GM19025 (cell line): ENCODE data around the gene RUFY2.

Source experiments
- ATAC-seq: cut with Tn5 transposase; IDR thresholded peaks from one replicate; pipeline ENCODE4 v1.9.1; 2021; ENCODE audit warnings: mild to moderate bottlenecking, low read depth, moderate library complexity; ENCODE audit not compliant: unreplicated experiment

Gene RUFY2

DNA sequence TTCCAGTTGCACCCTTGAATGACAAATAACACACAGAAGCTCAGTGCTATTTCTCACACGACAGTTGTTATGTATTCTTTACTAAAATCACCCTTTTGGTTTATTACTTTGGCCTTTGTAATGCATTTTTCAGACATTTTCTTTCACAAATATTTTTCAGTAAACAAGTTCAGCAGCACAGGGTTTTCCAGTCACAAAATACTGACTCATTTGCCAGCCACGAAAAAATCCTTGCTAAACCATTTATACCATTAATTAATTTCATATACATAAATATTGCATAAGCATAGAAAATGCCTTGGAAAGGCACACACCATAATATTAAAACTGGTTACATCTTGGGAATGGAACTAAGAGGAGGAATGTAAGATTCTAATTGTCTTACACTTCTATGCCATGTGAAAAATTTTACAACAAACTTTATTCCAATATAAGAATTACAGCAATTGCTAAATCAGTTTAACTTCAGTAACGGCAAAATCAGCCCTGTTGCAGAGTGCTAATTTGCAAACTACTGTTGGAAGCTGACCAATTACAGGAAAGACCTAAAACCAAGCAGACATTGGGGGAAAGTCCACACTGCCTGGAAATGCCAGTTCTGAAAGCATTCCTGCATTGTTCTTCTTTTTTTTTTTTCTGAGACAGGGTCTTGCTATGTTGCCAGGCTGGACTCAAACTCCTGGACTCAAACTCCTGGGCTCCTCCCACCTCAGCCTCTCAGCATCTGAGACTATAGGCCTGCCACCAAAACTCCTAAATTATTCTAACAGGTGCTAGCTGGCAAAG, 42.8 kb downstream of the RUFY2 start:
- no peak for ATAC-seq

DNA sequence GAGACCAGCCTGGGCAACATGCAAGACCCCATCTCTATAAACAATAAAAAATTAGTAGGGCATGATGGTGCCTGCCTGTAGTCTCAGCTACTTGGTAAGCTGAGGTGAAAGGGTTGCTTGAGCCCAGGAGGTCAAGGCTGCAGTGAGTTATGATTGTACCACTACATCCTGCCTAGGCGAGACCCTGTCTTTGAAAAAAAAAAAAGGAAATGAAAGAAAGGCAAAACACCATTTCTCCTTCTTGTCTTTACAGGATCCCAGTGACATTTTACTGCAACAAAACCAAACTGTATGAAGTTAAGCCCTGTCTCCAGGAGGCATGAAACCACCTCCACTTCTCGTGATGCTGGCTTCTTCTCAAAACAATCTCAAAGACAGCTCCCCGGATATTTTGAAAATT, 44.5 kb downstream of the RUFY2 start:
- ATAC-seq = no peak

DNA sequence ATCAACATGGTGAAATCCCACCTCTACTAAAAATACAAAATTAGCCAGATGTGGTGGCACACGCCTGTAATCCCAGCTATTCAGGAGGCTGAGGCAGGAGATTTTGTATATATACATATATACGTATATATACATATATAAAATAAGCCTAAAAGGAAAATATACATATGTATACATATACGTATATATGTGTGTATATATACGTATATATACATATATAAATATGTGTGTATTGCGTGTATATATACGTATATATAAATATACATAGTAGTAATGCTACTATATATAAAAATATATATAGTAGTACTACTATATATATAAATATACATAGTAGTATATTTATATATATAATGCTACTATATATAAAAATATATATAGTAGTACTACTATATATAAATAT, 47.9 kb downstream of the RUFY2 start:
- ATAC-seq = no peak

DNA sequence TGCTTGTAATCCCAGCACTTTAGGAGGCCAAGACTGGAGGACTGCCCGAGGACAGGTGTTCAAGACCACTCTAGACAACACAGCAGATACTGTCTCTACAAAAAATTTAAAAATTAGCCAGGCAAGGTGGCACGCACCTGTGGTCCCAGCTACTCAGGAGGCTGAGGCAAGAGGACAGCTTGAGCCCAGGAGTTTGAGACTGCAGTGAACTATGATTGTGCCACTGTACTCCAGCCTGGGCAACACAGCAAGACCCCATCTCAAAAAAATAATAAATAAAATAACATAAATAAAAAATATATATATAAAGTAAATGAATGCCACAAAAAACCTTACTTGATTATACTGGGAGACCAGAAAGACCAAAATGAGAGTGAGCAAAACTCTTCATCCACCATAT, 53.5 kb downstream of the RUFY2 start:
- no peak for ATAC-seq

DNA sequence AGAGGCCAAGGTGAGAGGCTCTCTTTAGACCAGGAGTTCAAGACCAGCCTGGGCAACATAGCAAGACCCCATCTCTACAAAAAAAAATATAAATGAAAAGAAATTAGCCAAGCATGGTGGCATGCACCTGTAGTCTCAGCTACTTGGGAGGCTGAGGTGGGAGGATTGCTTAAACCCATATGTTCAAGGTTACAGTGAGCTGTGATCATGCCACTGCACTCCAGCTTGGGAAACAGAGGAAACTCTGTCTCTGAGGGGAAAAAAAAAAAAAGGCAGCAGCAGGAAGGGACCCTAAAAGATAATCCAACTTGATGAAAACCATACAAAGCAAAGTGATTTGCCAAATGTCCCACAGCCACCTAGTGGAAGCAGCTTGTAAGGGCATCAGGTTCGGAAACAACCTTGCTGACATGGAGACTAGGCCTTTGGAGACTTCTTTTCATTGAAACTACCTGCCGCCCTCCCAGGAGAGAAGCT, 58.8 kb downstream of the RUFY2 start:
- ATAC-seq = no peak

DNA sequence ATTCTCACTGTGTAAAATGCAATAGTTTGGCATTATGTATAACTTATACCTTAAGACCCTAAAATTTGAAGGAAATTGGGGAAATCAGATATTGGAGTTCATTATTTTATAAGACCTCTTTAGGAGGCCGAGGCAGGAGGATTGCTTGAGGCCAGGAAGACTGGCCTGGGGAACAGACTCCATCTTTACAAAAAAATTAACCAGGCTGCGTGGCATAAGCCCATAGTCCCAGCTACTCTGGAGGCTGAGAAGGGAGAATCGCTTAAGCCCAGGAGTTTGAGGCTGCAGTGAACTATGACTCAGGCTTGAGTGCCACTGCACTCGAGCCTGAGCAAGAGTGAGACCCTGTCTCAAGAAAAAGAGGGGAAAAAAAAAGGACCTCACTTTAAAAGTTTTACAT, 60.3 kb downstream of the RUFY2 start:
- ATAC-seq = no peak

DNA sequence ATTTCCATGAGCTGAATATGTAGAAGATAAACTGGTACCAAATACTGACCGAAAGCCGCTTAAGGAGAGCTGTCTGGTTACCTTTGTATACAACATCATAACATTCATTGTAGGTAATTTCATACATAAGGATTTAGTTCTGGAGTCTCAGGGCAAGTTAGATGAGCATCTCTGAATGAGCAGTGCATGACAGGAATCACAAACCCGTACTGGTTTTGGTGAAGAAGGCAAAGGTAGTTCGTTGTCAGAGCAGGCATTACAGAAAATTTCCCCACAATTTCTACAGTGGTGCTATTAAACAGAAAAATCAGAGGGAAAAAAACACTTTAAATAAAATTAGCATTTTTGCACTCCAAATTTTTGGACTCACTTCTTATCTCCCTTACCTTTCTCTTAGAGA, 61.5 kb downstream of the RUFY2 start:
- ATAC-seq = no peak

DNA sequence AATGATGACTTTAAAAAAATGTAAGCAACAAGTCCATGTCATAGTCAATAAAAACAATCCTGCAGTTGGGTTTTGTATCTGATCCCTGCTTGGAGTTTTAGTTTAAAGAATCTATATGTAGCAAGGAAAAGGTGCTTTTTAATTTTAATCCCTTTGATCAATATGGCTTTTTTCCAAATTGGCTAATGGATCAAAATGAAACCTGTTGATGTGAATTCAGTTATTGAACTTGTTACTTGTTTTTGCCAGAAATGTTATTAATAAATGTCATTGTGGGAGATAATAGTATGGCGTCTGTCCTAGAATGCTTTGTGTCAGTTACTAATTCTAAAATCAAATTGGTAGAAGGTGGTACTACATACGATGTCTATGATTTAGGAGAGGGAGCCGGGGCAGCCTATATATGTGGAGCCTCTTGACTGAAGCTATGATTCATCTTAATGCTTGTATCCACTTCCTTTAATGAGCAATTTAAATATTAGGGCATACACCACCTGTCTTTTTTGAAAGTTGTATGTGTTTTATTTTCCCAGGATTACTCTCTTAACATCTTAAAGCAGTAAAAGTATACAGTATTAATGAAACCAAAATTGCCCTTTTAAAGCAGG, 64.1 kb downstream of the RUFY2 start:
- no peak for ATAC-seq

DNA sequence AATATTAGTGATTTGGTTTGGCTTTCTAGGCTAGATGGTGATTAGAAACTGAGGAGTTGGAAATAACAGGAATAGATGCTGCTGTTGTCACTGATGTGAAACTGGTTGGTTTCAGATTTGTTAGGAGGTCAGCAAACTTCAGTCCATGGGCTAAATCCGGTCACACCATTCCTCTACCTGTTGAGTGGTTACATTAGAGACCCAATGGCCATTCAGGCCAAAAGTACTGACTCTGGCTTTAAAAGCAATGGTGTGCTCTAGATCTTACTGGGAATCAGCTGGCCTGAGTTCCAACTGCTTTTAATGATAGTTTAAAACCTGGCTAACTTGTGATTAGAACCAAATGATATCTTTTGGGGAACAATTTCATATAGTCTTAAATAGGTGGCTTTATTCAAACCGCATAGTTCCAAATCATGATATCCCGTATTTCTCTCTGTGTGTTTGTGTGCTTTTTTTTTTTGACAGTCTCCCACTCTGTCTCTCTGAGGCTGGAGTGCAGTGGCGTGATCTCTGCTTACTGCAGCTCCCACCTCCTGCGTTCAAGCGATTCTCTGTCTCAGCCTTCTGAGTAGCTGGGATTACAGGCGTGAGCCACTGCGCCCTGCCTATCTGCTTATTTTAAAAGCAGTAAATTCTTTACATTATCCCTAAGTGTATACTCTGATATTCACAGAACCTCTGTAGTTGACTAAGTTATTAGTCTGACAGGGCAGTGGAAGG, 66.6 kb downstream of the RUFY2 start:
- ATAC-seq = no peak

DNA sequence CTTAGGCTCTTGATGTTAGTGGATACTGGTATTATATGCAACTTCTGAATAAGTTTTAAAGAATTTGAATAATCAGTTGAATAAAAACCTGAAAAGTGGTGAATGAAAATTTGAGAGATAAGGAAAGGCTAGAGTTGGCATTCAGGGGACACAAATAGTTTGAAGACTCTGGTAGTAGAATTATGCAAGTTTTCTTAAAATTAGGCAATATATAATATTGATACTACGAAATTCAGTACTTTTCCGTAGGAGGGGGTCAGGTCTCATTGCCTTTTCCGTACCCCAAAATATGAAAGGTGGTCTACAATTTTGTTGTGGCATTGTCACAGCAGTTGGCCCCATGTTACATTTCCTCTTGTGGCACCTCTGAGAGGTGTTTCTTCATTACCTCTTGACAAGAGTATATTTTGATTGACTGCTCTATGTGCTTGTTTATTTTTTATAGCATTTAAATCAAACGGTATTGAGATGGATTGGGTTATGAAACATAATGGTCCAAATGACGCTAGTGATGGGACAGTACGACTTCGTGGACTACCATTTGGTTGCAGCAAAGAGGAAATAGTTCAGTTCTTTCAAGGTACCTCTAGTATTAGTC, 70.2 kb downstream of the RUFY2 start:
- no peak for ATAC-seq

DNA sequence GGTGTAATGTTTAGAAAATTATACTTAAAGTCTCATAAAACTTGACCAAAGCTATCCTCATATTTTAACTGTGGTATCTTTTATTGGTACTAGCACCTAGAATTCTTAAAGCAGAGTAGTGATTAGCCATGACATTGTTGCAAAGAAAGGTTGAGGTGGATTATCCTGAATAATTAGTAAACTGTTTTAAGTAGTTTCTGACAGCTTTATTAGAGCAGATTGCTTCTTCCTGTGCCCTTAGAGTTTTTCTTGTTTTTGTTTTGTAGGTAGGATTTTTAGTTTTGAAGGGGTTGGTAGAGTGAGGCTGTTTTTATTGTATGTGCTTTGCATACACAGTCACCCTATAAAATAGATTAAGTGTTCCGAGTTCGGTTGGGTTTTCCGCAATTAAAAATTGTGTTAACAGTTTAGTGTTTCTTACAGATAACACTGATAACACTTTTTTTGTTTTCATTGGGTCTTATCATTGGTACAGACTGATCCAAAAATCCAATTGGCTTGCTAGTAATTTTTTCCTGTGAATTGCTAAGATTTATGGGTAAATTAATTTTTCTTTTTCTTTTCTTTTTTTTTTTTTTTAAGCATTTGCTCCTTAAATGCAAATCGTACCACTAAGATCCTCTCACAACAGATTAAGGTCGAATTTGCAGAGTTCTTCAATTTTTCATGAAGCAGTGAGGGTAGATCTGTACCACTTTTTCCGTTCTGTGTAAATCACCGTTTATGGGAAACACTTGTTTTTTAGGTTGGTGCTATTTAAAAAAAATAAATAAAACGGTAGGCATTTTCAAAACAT, 72.2 kb downstream of the RUFY2 start:
- no peak for ATAC-seq

DNA sequence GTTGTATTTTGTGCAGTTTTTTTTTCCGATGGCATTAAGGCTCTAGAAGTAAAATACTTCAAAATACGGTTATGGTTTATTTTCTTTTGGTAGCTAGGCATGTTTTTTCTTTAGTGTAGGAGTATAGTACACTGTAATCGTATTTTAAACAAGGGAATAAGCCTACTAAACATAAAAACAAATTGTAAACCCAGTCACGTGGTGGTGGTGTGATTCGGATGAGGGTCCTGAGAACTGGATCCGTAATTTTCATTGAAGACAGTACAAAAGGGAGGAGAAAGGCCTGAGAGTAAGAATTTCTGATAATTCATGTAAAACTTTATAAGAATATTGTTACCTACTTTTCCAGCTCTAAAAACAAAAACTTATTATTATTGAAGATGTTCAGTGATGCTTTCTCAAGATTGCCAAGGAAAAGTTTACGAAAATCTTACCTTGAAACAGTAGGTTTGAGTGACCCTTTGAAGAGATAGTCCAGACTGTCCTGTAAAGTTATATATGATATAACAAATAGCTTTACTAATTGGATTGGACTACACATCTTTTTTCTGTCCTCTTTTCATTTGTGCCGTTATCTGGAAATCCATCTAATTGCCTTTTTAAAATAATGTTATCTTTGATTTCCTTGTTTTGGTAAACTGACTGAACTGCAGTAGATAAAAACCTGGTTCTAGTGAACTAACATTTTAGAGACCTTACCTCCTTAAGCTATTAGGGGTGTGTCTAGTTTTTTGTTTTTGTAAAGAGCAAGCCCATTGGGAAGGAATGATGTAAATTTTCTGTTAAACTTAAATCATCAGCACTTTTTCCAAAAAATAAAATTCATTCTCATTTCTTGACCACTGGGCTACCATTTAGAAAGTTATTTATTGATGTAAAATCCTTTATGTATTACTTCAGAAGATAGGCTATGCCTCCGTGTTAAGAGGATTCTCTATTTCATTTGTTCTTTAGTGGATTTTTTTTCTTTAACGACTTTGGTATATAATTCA, 73.3 kb downstream of the RUFY2 start:
- no peak for ATAC-seq

DNA sequence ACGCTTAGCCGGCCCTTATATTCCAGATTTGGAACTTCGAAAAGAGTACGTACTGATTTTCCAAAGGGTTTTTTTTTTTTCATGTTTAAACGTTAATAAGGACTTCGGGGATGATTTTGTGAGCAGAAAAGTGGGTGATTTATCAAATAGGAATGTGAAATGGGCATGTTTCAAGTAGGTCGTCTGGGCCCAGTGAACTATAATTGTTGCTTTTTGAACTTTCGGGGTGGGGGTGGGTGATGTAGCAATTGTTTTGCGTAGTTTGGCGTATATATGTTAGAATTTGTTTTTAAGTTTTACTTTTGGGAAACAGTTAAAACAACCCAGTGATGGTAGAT, 74.0 kb downstream of the RUFY2 start:
- no peak for ATAC-seq

DNA sequence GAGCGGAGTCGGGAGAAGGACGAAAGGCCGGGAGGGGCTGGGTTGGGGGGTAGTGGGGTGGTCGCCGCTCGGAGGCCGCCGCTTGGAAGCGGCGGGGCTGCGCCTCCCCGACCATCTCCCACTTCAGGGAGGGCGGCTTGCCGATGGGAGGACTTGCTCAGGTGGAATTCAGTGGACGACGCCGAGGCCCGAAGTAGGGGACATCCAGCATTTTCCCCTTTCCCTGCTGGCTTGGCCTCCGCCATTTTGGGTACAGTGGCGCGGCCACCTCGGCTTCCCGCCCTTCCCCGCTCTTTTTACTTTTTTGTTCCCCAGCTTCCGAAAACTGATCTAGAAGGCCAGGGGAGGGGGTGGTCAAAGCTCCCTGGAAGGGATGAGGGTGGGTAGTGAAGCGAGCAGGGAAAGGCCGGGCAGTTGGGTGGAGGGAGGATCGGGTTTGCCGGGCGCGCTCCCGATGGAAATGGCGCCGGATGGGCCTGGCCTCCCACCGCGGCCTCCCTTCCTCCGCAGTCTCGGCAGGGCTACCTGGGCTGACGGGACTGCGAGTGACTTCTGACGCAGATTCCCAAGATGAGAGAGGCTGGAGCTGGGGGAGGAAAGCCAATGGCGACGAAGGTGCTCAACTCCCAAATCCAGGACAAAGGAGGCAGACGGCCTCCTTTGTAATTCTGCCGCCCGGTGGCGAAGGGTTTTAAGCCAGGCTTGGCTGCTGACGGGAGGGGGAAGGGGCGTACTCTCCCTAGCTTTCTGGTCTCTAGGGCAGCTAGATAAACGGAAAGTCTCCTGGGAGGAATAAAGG, 74.6 kb downstream of the RUFY2 start, which contains the start of gene PBLD:
PBLD (minus strand) TSS at position 670 of the 799 bp plus-strand sequence. CDS start 26,084 bp downstream, outside the sequence.
- ATAC-seq = peak; percentile 12

DNA sequence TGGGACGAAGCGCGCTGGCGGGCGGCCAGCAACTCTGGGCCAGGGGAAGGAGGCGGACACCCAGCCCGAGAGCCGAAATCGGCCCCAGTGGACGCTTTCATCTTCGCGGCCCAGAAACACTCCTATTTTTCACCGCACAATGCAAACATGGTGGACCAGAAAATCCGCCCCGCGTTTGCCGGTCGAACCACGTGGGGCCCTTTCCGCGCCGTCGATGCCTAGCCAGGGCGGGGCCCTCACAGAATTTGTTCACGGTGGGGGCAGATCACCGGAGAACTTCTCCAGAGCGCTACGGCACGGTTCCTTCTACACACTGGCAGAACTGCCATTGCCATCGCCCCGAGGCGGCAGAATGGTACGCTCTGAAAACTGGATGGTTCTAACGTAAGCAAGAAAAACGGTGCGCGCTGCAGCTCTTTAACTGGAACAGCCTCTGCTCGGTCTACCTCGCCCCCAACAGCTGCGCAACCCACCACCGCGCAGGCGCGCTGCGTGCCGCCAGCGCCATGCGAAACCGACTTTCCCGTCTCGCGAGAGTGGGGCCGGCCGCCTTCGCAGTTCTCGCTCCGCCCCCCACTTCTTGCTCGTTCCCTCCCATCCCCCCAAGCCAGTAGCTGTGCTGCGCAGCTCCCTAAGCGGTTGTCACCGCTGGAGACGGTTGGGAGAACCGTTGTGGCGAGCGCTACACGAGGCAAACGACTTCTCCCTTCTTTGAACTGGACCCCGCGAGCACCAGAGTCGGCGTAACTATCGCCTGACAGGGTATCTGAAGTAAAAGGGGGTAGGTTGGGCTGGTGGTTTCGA, 75.4 kb downstream of the RUFY2 start, which contains the start of gene HNRNPH3:
HNRNPH3 (plus strand) TSS at position 610 of the 804 bp plus-strand sequence. CDS start 5,158 bp downstream, outside the sequence.
- ATAC-seq = peak; percentile 75

DNA sequence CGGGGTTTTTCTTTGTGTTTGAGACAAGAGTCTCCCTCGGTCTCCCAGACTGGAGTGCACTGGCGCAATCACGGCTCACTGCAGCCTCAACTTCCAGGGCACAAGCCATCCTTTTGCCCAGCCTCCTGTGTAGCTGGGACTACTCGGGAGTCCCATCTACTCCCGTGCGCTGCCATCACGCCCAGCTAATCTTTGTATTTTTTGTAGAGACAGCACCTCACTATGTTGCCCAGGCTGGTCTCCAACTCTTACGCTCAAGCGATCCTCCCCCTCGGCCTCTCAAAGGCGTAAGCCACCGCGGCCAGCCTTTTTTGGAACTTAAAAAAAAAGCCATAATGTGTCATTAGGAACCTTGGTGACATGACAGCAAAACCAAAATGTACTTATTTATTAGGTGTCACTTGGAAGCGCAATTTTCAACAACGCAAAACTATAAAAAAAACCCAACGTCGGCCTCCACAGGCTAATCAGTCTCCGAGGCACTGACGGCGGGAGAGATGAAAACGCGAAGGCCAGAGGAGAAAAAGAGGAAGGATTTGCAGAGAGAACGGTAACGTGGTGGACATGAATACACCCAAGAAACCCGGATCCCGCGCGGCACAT, 76.1 kb downstream of the RUFY2 start:
- no peak for ATAC-seq

DNA sequence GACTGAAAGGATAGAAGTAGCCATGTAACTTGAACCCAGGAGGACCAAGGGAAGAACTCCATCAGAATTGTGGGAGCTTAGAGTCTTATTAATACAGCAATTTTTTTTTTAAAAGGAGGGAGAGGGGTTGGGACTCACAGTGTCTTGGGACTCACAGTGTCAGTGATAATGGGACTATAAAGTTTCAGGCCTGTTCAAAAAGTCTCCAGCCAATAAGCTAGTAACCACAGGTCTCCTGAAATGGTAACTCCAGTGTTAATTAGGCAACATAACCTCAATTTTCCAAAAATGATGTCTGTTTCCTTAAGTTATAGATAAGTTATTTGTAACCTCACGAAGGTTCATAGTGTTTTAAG, 77.6 kb downstream of the RUFY2 start:
- no peak for ATAC-seq
